Smooth muscle cell (in vitro differentiated cells): Measurements from ENCODE around the gene KRTAP10-3. TPM values are rescaled to one million over a fixed set of nuclear protein-coding genes. Genes with fewer than 3 reads are reported as not detected.
"Not testable (repeated sequence)": the region's sequence is repeated elsewhere in the genome, so short reads cannot be mapped to it uniquely, and the experiment has no call there.

Experiments used
- DNase-seq: peaks from one replicate; lab custom pipeline; 2025; ENCODE audit not compliant: unreplicated experiment; lab: John Stamatoyannopoulos, UW
- H2AFZ ChIP-seq: fragments of 200-600 bp; sonication (generic); 2 replicates; pipeline ENCODE4 v1.6.0; 2016; ENCODE audit warnings: antibody characterized with exemption, low read depth, mild to moderate bottlenecking
- H3F3A ChIP-seq: fragments of 200-600 bp; sonication (generic); 2 replicates; pipeline ENCODE4 v1.6.0; 2017; ENCODE audit warnings: antibody characterized with exemption, low read depth
- H3K27ac ChIP-seq: fragments of 200-600 bp; sonication (generic); 2 replicates; pipeline ENCODE4 v1.5.1; 2016; ENCODE audit warnings: low read depth, mild to moderate bottlenecking
- H3K27me3 ChIP-seq: fragments of 200-600 bp; sonication (generic); 2 replicates; pipeline ENCODE4 v1.6.1; 2016; ENCODE audit warnings: low read depth, mild to moderate bottlenecking
- H3K36me3 ChIP-seq: fragments of 200-600 bp; sonication (generic); 2 replicates; pipeline ENCODE4 v1.5.1; 2016; ENCODE audit warnings: low read depth
- H3K4me1 ChIP-seq: fragments of 200-600 bp; sonication (generic); 2 replicates; pipeline ENCODE4 v1.5.1; 2016; ENCODE audit warnings: low read depth
- H3K4me2 ChIP-seq: fragments of 200-600 bp; sonication (generic); 2 replicates; pipeline ENCODE4 v1.6.0; 2016; ENCODE audit warnings: mild to moderate bottlenecking
- H3K4me3 ChIP-seq: fragments of 200-600 bp; sonication (generic); 2 replicates; pipeline ENCODE4 v1.5.1; 2016; ENCODE audit warnings: mild to moderate bottlenecking
- H3K79me2 ChIP-seq: fragments of 200-600 bp; sonication (generic); 2 replicates; pipeline ENCODE4 v1.6.0; 2016; ENCODE audit warnings: low read depth, mild to moderate bottlenecking
- H3K9ac ChIP-seq: fragments of 200-600 bp; sonication (generic); 2 replicates; pipeline ENCODE4 v1.6.0; 2016; ENCODE audit warnings: low read depth
- H3K9me3 ChIP-seq: fragments of 200-600 bp; sonication (generic); replicated peaks from 2 replicates; pipeline ENCODE4 v1.5.1; 2016; ENCODE audit warnings: low read depth
- H4K20me1 ChIP-seq: fragments of 200-600 bp; sonication (generic); 2 replicates; pipeline ENCODE4 v1.6.0; 2016; ENCODE audit warnings: low read depth
- WGBS: methylation state at CpG from one replicate; pipeline ENCODE4 v1.1.7; 2016; ENCODE audit warnings: low lambda C conversion rate; 5-methylcytosine and 5-hydroxymethylcytosine counted together
- polyA plus RNA-seq: library from polyadenylated mRNA; unstranded; fragments of >200 nt; fragmentation: Nextera tagmentation; extraction: Ambion mirVana; gene quantifications from 2 replicates; pipeline ENCODE4 v1.2.1, GENCODE V29; 2016
- total RNA-seq: library from RNA; depleted of rRNA; stranded (reverse); fragments of >200 nt; gene quantifications from 2 replicates; pipeline ENCODE4 v1.2.3, GENCODE V29; 2014
- TF ChIP-seq, protein P1 (sequence below): fragments of 200-600 bp; sonication (generic); IDR thresholded peaks from 2 replicates; pipeline ENCODE4 v1.5.1; 2017; ENCODE audit warnings: borderline replicate concordance, mild to moderate bottlenecking, antibody characterized with exemption; ENCODE audit not compliant: insufficient read depth, poor library complexity, severe bottlenecking

KRTAP10-3 gene
- total and polyA plus RNA-seq, 2 experiments from 2014 or later, result not detected

GRCh38 chr21:44583089-44583799 is 24.6 kb upstream of the KRTAP10-3 start:
- no peaks in the 10 kb centered on the region for H3K27me3 ChIP-seq
- no peaks in the 10 kb centered on the region for H3K79me2 ChIP-seq
- H2AFZ ChIP-seq, result no peak overlapping the region
- no peak overlapping the region for H3K27ac ChIP-seq
- no peak overlapping the region for H3K4me3 ChIP-seq
- H3K9ac ChIP-seq, result no peak overlapping the region
- TF ChIP-seq, protein P1, sequence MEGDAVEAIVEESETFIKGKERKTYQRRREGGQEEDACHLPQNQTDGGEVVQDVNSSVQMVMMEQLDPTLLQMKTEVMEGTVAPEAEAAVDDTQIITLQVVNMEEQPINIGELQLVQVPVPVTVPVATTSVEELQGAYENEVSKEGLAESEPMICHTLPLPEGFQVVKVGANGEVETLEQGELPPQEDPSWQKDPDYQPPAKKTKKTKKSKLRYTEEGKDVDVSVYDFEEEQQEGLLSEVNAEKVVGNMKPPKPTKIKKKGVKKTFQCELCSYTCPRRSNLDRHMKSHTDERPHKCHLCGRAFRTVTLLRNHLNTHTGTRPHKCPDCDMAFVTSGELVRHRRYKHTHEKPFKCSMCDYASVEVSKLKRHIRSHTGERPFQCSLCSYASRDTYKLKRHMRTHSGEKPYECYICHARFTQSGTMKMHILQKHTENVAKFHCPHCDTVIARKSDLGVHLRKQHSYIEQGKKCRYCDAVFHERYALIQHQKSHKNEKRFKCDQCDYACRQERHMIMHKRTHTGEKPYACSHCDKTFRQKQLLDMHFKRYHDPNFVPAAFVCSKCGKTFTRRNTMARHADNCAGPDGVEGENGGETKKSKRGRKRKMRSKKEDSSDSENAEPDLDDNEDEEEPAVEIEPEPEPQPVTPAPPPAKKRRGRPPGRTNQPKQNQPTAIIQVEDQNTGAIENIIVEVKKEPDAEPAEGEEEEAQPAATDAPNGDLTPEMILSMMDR, result no peak
- WGBS, result 35% methylated on average over 11 of the region's 11 CpGs
- peaks cover 9% of the 10 kb centered on the region for H3K9me3 ChIP-seq
- no peak for DNase-seq
- H3F3A ChIP-seq, result no peaks in the 10 kb centered on the region
- no peaks in the 10 kb centered on the region for H3K36me3 ChIP-seq
- peaks cover 3% of the 10 kb centered on the region for H3K4me1 ChIP-seq
- H3K4me2 ChIP-seq, result no peak overlapping the region
- no peaks in the 10 kb centered on the region for H4K20me1 ChIP-seq

- Histone ChIP-seq H3K9me3 (peaks cover 12% of the 10 kb centered on the region), H3K79me2 (no peaks in the 10 kb centered on the region), H4K20me1 (no peaks in the 10 kb centered on the region), H2AFZ (no peak overlapping the region), H3K4me2 (no peak overlapping the region), H3K36me3 (no peaks in the 10 kb centered on the region), H3K9ac (no peak overlapping the region), H3K4me1 (peaks cover 3% of the 10 kb centered on the region), H3K27ac (no peak overlapping the region), H3K27me3 (no peaks in the 10 kb centered on the region), H3F3A (no peaks in the 10 kb centered on the region), H3K4me3 (no peak overlapping the region)
- TF ChIP-seq, protein P1, result no peak
- WGBS, result 80% methylated on average over 15 of the region's 15 CpGs
- no peak for DNase-seq
Measured at GRCh38 chr21:44582055-44582454, 23.5 kb upstream of the KRTAP10-3 start.

DNA sequence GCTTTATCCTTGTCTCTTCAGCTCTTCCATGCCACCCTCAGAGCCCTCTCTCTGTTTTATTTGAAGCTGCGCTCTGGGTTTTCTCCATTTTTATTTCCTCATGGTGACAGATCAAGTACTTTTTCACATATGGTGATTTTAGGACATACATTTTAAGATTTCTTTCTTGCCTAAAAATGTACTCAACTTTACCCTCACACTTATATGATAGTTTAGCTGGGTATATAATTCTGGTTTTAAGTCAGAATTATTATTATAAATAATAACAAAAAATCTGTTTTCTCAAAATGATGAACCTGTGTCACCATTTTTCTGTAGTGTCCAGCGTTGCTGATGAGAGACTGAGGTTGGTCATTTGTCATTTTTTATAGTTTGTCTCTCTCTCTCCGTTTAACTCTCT is 22.6 kb upstream of the KRTAP10-3 start:
- DNase-seq, result no peak
- 91% methylated on average over 3 of the region's 3 CpGs for WGBS
- no peak overlapping the region for H3K4me2 ChIP-seq
- no peaks in the 10 kb centered on the region for H3F3A ChIP-seq
- no peak overlapping the region for H2AFZ ChIP-seq
- peaks cover 17% of the 10 kb centered on the region for H3K9me3 ChIP-seq
- no peak overlapping the region for H3K9ac ChIP-seq
- H3K36me3 ChIP-seq, result no peaks in the 10 kb centered on the region
- no peak overlapping the region for H3K4me3 ChIP-seq
- no peaks in the 10 kb centered on the region for H4K20me1 ChIP-seq
- no peaks in the 10 kb centered on the region for H3K79me2 ChIP-seq
- peaks cover 3% of the 10 kb centered on the region for H3K4me1 ChIP-seq
- no peaks in the 10 kb centered on the region for H3K27me3 ChIP-seq
- no peak overlapping the region for H3K27ac ChIP-seq
- TF ChIP-seq, protein P1, result no peak

GRCh38 chr21:44580231-44580821 is 21.7 kb upstream of the KRTAP10-3 start, which contains the start of gene KRTAP10-5:
Gene KRTAP10-5 (minus strand): TSS chr21:44580604. CDS start chr21:44580578, 26 bp downstream.
- not testable (repeated sequence) for H3K4me3 ChIP-seq, DNase-seq, H4K20me1 ChIP-seq, H3K4me1 ChIP-seq, H2AFZ ChIP-seq, H3K27ac ChIP-seq, H3K27me3 ChIP-seq, H3K9ac ChIP-seq, H3K79me2 ChIP-seq, H3K4me2 ChIP-seq, H3F3A ChIP-seq, H3K36me3 ChIP-seq
- whole genome bisulfite sequencing, result 82% methylated on average over 19 of the region's 19 CpGs
- peaks cover 17% of the 10 kb centered on the region for H3K9me3 ChIP-seq
